Panc1 (cell line): ENCODE data around the gene ITGA2. TPM values are rescaled to one million over a fixed set of nuclear protein-coding genes. Genes with fewer than 3 reads are reported as not detected.

Experiments
- ATAC-seq: fragments of 200-7000 bp; cut with Tn5 transposase; 2 replicates; pipeline ENCODE4 v1.9.1; 2020; ENCODE audit warnings: mild to moderate bottlenecking, moderate library complexity
- BruUV-seq: library from RNA; stranded (reverse); fragments of 400-500 nt; replicated peaks from 2 replicates; lab custom pipeline; 2021; lab: Mats Ljungman, UMichigan
- CTCF ChIA-PET: fragments of 300-600 bp; sonication (Branson Sonifier 250); formaldehyde crosslinking; loops from one replicate; lab custom pipeline; 2022; ENCODE audit warnings: antibody characterized with exemption; lab: Charles Lee
- POLR2A ChIA-PET: fragments of 300-600 bp; sonication (Branson Sonifier 250); formaldehyde crosslinking; loops from one replicate; lab custom pipeline; 2022; ENCODE audit warnings: antibody characterized with exemption; lab: Charles Lee
- DNase-seq: peaks from one replicate; pipeline ENCODE4 v3.0.0-alpha.2; 2010; ENCODE audit warnings: low read depth, low spot score
- H3K27ac ChIP-seq: 2 replicates; pipeline ENCODE4 v1.5.1; 2011; ENCODE audit warnings: mild to moderate bottlenecking, low read length, inconsistent platforms
- H3K27me3 ChIP-seq: fragments of 200-500 bp; sonication (Bioruptor generic); 2 replicates; pipeline ENCODE4 v1.6.0; 2014; ENCODE audit warnings: low read length, inconsistent platforms; ENCODE audit not compliant: control insufficient read depth, insufficient read depth
- H3K36me3 ChIP-seq: fragments of 200-500 bp; sonication (Bioruptor generic); 2 replicates; pipeline ENCODE4 v1.5.1; 2014; ENCODE audit warnings: inconsistent platforms, mild to moderate bottlenecking, low read length, moderate library complexity; ENCODE audit not compliant: control insufficient read depth, insufficient read depth
- H3K4me1 ChIP-seq: 2 replicates; pipeline ENCODE4 v1.5.1; 2011; ENCODE audit warnings: inconsistent platforms, mild to moderate bottlenecking, low read length, moderate library complexity; ENCODE audit not compliant: control insufficient read depth, insufficient read depth
- H3K4me3 ChIP-seq, 2 experiments: 2 replicates each; pipeline ENCODE4 v1.5.1; 2011 to 2012; ENCODE audit warnings: low read depth in 2 of 2, low read length in 2 of 2, mild to moderate bottlenecking in 2 of 2, inconsistent platforms in 1 of 2, moderate library complexity in 1 of 2
- H3K9me3 ChIP-seq: fragments of 200-500 bp; sonication (Bioruptor generic); 2 replicates; pipeline ENCODE4 v1.5.1; 2014; ENCODE audit warnings: low read depth, mild to moderate bottlenecking, inconsistent platforms, low read length, moderate library complexity; ENCODE audit not compliant: control insufficient read depth, insufficient read depth
- POLR2AphosphoS5 ChIP-seq: IDR thresholded peaks from 2 replicates; pipeline ENCODE4 v1.6.1; 2012; ENCODE audit warnings: mild to moderate bottlenecking, low read depth, low read length, moderate library complexity
- SIN3A ChIP-seq: IDR thresholded peaks from 2 replicates; pipeline ENCODE4 v1.6.1; 2012; ENCODE audit warnings: low read depth, mild to moderate bottlenecking, low read length, moderate library complexity, borderline replicate concordance; ENCODE audit not compliant: insufficient read depth
- TCF7L2 ChIP-seq: IDR thresholded peaks from 2 replicates; pipeline ENCODE4 v1.6.1; 2011; ENCODE audit warnings: mild to moderate bottlenecking, low read depth, low read length, inconsistent platforms
- in situ Hi-C: cut with HindIII; loops from 2 replicates; pipeline ENCODE4 v1.10.0; 2016; ENCODE audit warnings: low sequenced_read_pairs, low pct_unique_long_range_greater_than_20kb
- intact Hi-C: fragments of 100-400 bp; cut with micrococcal nuclease; formaldehyde crosslinking; loops from one replicate; pipeline ENCODE4 v1.10.0; 2022; ENCODE audit not compliant: unreplicated experiment
- total RNA-seq: library from RNA; stranded (reverse); gene quantifications from one replicate; pipeline ENCODE4 v1.2.1, GENCODE V29; 2021; ENCODE audit not compliant: unreplicated experiment
- TF ChIP-seq, protein P1 (sequence below): fragments of 450-650 bp; IDR thresholded peaks from 2 replicates; pipeline ENCODE4 v1.5.1; 2017; ENCODE audit warnings: mild to moderate bottlenecking
- TF ChIP-seq, protein P2 (sequence below), 2 experiments: IDR thresholded peaks; 2 replicates each; pipeline ENCODE4 v1.6.1; 2011 to 2012; ENCODE audit warnings: low read depth in 2 of 2, control low read depth in 1 of 2, low read length in 1 of 2, mild to moderate bottlenecking in 1 of 2, moderate library complexity in 1 of 2; ENCODE audit not compliant: insufficient read depth in 1 of 2

Gene ITGA2
- total RNA-seq, 1 experiment from 2014 or later = 41.8 TPM

DNA sequence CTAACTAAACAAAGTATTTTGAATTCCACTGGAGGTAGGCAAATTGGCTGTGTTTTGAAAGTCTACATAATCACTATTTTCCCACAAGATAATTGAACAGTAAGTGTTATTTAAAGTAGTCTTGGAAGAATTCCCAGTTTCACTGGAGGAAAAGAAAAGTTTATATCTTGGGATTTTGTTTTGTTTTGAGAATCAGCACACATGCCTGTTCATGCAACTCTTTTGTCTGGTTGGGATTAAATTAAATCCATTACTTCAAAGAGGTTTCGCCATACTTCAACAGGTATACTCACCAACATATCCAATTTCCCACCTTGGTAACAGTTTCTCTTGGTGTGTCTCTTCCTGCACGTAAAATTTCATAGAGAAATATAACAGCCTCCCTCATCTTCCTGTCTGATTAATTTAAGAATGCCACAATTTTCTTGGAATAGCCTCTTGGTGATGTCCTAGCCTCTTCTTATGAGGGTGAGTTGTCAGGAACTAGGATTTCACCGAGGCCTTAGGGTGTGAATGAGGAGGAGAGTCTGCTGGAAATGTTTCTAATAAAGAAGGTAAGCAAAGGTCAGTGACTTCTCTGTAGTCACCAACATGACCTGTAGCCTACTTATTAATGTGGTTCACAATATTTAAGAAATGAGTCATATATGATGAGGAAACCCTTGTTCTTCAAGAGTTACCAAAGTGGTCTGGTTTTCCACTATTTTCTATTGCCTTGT, 48.1 kb downstream of the ITGA2 start:
- ATAC-seq = peak; percentile 77
- DNase-seq = peak; percentile 76
- ChIA-PET CTCF (no interaction called here), POLR2A (no interaction called here)
- H3K4me1 ChIP-seq = peaks cover 47% of the 10 kb centered on the region
- no TSS peak for BruUV-seq
- in situ Hi-C loops (no loop called here), intact Hi-C loops (no loop called here)
- no peak for TF ChIP-seq SIN3A
- TF ChIP-seq, protein P1, sequence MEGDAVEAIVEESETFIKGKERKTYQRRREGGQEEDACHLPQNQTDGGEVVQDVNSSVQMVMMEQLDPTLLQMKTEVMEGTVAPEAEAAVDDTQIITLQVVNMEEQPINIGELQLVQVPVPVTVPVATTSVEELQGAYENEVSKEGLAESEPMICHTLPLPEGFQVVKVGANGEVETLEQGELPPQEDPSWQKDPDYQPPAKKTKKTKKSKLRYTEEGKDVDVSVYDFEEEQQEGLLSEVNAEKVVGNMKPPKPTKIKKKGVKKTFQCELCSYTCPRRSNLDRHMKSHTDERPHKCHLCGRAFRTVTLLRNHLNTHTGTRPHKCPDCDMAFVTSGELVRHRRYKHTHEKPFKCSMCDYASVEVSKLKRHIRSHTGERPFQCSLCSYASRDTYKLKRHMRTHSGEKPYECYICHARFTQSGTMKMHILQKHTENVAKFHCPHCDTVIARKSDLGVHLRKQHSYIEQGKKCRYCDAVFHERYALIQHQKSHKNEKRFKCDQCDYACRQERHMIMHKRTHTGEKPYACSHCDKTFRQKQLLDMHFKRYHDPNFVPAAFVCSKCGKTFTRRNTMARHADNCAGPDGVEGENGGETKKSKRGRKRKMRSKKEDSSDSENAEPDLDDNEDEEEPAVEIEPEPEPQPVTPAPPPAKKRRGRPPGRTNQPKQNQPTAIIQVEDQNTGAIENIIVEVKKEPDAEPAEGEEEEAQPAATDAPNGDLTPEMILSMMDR = no peak
- no peak for TF ChIP-seq TCF7L2
- TF ChIP-seq, protein P2, sequence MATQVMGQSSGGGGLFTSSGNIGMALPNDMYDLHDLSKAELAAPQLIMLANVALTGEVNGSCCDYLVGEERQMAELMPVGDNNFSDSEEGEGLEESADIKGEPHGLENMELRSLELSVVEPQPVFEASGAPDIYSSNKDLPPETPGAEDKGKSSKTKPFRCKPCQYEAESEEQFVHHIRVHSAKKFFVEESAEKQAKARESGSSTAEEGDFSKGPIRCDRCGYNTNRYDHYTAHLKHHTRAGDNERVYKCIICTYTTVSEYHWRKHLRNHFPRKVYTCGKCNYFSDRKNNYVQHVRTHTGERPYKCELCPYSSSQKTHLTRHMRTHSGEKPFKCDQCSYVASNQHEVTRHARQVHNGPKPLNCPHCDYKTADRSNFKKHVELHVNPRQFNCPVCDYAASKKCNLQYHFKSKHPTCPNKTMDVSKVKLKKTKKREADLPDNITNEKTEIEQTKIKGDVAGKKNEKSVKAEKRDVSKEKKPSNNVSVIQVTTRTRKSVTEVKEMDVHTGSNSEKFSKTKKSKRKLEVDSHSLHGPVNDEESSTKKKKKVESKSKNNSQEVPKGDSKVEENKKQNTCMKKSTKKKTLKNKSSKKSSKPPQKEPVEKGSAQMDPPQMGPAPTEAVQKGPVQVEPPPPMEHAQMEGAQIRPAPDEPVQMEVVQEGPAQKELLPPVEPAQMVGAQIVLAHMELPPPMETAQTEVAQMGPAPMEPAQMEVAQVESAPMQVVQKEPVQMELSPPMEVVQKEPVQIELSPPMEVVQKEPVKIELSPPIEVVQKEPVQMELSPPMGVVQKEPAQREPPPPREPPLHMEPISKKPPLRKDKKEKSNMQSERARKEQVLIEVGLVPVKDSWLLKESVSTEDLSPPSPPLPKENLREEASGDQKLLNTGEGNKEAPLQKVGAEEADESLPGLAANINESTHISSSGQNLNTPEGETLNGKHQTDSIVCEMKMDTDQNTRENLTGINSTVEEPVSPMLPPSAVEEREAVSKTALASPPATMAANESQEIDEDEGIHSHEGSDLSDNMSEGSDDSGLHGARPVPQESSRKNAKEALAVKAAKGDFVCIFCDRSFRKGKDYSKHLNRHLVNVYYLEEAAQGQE (IDR thresholded peaks at IDR 0.05; ENCODE audit: insufficient read depth in 1 of 2, low read depth in 2 of 2, low read length in 1 of 2) = no peak
- H3K27me3 ChIP-seq = no peaks in the 10 kb centered on the region
- H3K36me3 ChIP-seq = no peaks in the 10 kb centered on the region; the same call in 1 of the 2 replicates
- peak overlapping the region; percentile 67 for H3K27ac ChIP-seq
- no peaks in the 10 kb centered on the region for H3K9me3 ChIP-seq
- H3K4me3 ChIP-seq = no peak overlapping the region

DNA sequence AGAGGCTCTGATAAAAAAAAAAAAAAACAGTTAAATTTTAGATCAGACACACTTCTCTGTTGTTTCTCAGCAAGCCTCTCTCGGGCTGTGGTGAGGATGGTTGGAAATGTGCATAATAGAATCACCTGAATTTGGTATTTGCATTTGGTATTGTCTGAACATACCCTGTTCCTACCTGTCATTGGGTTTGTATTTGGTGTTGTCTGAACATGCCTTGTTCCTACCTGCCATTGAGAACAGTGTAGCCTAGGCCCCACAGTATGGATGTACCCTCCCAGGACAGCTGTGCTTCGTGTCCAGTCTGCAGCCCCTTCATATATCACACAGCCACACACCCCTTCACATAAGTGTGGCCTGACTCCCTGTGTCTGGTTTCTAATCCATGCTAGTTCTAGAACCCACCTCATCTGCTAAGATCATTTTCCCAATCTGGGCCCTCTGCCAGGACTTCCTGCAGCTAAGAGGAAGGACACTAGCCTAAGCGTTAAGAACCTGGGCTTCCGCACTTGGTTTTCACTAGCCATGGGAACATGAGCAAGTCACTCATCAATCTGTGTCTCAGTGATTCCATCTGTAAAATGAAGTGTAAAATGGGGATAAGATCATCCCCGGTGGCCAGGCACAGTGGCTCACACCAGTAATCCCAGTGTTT, 49.2 kb downstream of the ITGA2 start:
- Histone ChIP-seq H3K4me3 (no peak overlapping the region), H3K27ac (peak overlapping the region; percentile 8; the same call in 1 of the 2 replicates), H3K4me1 (peaks cover 41% of the 10 kb centered on the region), H3K27me3 (no peaks in the 10 kb centered on the region), H3K36me3 (no peaks in the 10 kb centered on the region; the same call in 1 of the 2 replicates), H3K9me3 (no peaks in the 10 kb centered on the region)
- BruUV-seq = no TSS peak
- no peak for DNase-seq
- ChIA-PET POLR2A (no interaction called here), CTCF (no interaction called here)
- intact Hi-C loops = no loop called here
- in situ Hi-C loops = no loop called here
- TF ChIP-seq SIN3A (no peak), TCF7L2 (no peak), POLR2AphosphoS5 (no peak)
- TF ChIP-seq, protein P2 (IDR thresholded peaks at IDR 0.05; ENCODE audit: insufficient read depth in 1 of 2, low read depth in 2 of 2, low read length in 1 of 2) = no peak
- TF ChIP-seq, protein P1 = no peak
- 0 out of 2 replicates have a peak, but pooled peaks have one; percentile 15 for ATAC-seq
